ENCODE measurements around the gene C13orf46.

The C13orf46 gene

GRCh38 chr13:113972451-113973217, 1.2 kb downstream of the C13orf46 start:
- TF ChIP-seq ZNF274 (IDR thresholded peaks at IDR 0.05; ENCODE audit: low read depth, low read length) (no peak), YY1 (IDR thresholded peaks at IDR 0.05; ENCODE audit: insufficient read depth, insufficient read length) (no peak), SUZ12 (IDR thresholded peaks at IDR 0.05; ENCODE audit: extremely low read depth, insufficient read depth, insufficient read length) (no peak)

DNA sequence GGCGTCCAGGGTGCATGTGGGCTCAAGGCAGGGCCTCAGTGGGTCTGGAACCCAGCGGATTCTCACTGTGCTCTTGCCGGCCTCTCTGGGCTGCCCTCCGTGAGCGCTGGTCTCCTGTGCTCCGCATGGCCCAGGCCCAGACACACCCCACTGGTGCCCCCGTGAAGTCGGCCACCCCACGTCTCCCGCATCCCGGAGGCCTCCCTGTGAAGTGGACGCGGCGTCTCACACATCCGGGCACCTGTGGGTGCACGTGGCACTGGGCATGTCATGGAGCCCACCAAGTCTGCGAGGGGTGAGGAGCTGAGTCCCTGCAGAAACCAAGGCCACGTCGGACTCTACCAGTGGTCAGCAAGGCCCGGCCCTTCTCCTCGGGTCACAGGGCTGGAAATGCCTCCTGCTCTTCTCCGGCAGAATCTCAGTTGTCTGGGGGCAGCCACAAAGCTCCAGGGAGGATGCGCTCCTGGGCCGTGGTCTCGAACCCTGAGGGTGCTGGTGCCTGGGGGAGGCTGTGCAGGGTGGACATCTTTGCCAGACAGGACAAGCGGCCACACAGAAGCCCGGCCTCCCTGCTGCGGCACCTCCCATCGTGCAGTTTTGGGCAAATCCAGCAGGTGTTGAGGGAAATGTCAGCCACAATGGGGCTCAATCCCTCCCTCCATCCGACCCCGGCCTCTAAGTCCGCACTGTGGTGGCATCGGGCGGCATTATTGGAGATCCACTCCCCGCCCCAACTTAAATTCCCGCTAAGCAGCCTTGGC, 2.2 kb downstream of the C13orf46 start:
- Histone ChIP-seq H3K27me3 (ENCODE audit: insufficient read depth, insufficient read length) (no peaks in the 10 kb centered on the region), H3K36me3 (ENCODE audit: insufficient read depth, insufficient read length, low read length) (peaks cover 23% of the 10 kb centered on the region), H3K9ac (ENCODE audit: insufficient read length, low read depth) (no peak overlapping the region), H3K4me1 (ENCODE audit: insufficient read depth, insufficient read length) (peaks cover 5% of the 10 kb centered on the region), H3K9me3 (ENCODE audit: insufficient read depth, low read length) (no peaks in the 10 kb centered on the region), H3K4me3 (ENCODE audit: insufficient read length, low read depth) (no peak overlapping the region)
- no peak for DNase-seq (ENCODE audit: low read depth, low spot score)
- TF ChIP-seq ZNF274 (IDR thresholded peaks at IDR 0.05; ENCODE audit: low read depth, low read length) = no peak
- no peak for TF ChIP-seq YY1 (IDR thresholded peaks at IDR 0.05; ENCODE audit: insufficient read depth, insufficient read length)
- no peak for TF ChIP-seq SUZ12 (IDR thresholded peaks at IDR 0.05; ENCODE audit: extremely low read depth, insufficient read depth, insufficient read length)

More at GRCh38 chr13:113972451-113973217, 1.2 kb downstream of the C13orf46 start:
- no peaks in the 10 kb centered on the region for H3K27me3 ChIP-seq (ENCODE audit: insufficient read depth, insufficient read length)
- H3K4me3 ChIP-seq (ENCODE audit: insufficient read length, low read depth) = no peak overlapping the region
- no peaks in the 10 kb centered on the region for H3K9me3 ChIP-seq (ENCODE audit: insufficient read depth, low read length)
- H3K4me1 ChIP-seq (ENCODE audit: insufficient read depth, insufficient read length) = peaks cover 7% of the 10 kb centered on the region
- peak overlapping the region; percentile 47 for H3K9ac ChIP-seq (ENCODE audit: insufficient read length, low read depth)
- H3K36me3 ChIP-seq (ENCODE audit: insufficient read depth, insufficient read length, low read length) = peaks cover 28% of the 10 kb centered on the region
- DNase-seq (ENCODE audit: low read depth, low spot score) = no peak

- Histone ChIP-seq H3K9me3 (ENCODE audit: insufficient read depth, low read length) (no peaks in the 10 kb centered on the region), H3K27me3 (ENCODE audit: insufficient read depth, insufficient read length) (no peaks in the 10 kb centered on the region), H3K36me3 (ENCODE audit: insufficient read depth, insufficient read length, low read length) (peaks cover 23% of the 10 kb centered on the region), H3K9ac (ENCODE audit: insufficient read length, low read depth) (no peak overlapping the region), H3K4me1 (ENCODE audit: insufficient read depth, insufficient read length) (peaks cover 2% of the 10 kb centered on the region), H3K4me3 (ENCODE audit: insufficient read length, low read depth) (no peak overlapping the region)
- TF ChIP-seq SUZ12 (IDR thresholded peaks at IDR 0.05; ENCODE audit: extremely low read depth, insufficient read depth, insufficient read length) (no peak), YY1 (IDR thresholded peaks at IDR 0.05; ENCODE audit: insufficient read depth, insufficient read length) (no peak)
- no peak for DNase-seq (ENCODE audit: low read depth, low spot score)
These were observed 2.9 kb downstream of the C13orf46 start for GRCh38 chr13:113970810-113971470.

- Histone ChIP-seq H3K4me3 (ENCODE audit: insufficient read length, low read depth) (no peak overlapping the region), H3K9me3 (ENCODE audit: insufficient read depth, low read length) (no peaks in the 10 kb centered on the region), H3K9ac (ENCODE audit: insufficient read length, low read depth) (no peak overlapping the region), H3K36me3 (ENCODE audit: insufficient read depth, insufficient read length, low read length) (peaks cover 17% of the 10 kb centered on the region), H3K4me1 (ENCODE audit: insufficient read depth, insufficient read length) (peaks cover 2% of the 10 kb centered on the region), H3K27me3 (ENCODE audit: insufficient read depth, insufficient read length) (no peaks in the 10 kb centered on the region)
- TF ChIP-seq YY1 (IDR thresholded peaks at IDR 0.05; ENCODE audit: insufficient read depth, insufficient read length) (no peak), ZNF274 (IDR thresholded peaks at IDR 0.05; ENCODE audit: low read depth, low read length) (no peak)
- no peak for DNase-seq (ENCODE audit: low read depth, low spot score)
These were observed 3.8 kb downstream of the C13orf46 start for GRCh38 chr13:113969973-113970611.

DNA sequence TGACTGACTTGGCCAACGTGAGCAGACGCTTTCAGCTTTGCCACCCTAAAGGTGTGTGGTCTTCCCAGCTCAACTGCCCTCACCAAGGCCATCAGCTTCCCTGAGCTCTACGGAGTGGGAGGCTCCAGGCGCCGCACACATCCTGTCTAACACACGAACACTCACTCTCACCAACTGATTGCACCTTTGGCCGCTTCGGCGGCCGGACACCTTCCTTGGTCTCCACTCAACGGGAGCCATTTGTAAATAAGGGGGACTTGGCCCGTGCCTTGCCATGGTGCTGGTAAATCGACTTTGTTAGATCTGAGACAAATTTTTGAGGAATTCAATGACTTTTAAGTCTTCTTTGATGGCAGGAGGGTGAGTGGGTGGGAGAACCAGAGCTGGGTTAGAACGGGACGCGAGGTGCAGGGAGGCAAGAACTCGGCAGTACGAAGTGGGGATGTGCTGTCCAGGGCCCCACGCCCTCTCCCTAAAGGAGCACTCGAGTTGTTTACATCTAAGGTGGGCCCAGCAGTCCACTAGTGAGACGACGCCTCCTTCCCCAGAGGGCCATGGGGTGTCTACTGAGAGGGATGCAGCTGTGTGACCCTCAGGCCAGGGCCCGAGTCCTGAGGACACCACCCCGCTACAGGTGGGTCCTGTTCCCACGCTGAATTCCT, 4.4 kb downstream of the C13orf46 start:
- peaks cover 11% of the 10 kb centered on the region for H3K36me3 ChIP-seq (ENCODE audit: insufficient read depth, insufficient read length, low read length)
- H3K27me3 ChIP-seq (ENCODE audit: insufficient read depth, insufficient read length) = no peaks in the 10 kb centered on the region
- TF ChIP-seq YY1 (IDR thresholded peaks at IDR 0.05; ENCODE audit: insufficient read depth, insufficient read length) = no peak
- H3K4me1 ChIP-seq (ENCODE audit: insufficient read depth, insufficient read length) = peaks cover 2% of the 10 kb centered on the region
- no peak overlapping the region for H3K4me3 ChIP-seq (ENCODE audit: insufficient read length, low read depth)
- H3K9me3 ChIP-seq (ENCODE audit: insufficient read depth, low read length) = no peaks in the 10 kb centered on the region
- no peak for DNase-seq (ENCODE audit: low read depth, low spot score)
- no peak overlapping the region for H3K9ac ChIP-seq (ENCODE audit: insufficient read length, low read depth)

DNA sequence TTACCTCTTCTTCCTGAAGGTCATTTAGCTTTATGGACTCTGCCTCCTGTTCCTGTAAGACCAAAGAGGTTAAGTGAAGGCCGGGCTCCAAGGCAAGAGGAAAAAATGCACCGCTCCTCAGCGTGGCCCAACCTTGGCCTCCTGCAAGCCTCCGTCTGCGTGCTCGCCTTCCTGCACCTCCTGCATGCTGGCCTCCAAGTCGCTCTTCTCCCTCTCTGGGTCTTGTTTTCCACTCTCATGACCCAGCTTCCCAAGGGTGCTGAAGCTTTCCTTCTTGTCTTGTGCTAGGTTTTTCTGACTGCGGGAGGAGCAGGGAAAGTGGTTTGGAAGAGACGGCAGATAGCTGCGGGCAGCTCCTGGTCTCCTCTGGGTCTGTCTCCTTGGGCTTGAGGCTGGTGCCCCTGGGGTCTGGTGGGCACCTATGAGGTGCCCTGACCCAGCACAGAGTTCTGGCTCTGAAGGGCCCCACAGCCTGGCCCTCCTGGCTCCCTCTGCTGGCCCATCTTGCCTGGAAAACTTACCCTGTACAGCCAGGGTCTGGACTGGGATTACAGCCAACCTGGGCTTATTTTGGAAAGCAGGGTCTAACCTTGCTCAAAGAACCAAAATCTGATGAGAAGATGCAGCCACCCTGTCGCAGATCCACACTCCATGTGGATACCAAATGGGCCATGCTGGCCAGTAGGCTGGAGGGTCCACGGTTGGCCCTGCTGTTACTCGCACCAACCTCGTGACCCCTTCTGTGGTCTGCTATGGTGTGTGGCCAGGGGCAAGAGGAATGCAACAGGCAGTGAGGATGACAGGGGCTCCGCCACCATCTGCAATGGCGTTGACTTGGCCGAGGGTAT, 5.2 kb downstream of the C13orf46 start:
- H3K9ac ChIP-seq (ENCODE audit: insufficient read length, low read depth) = no peak overlapping the region
- peaks cover 2% of the 10 kb centered on the region for H3K4me1 ChIP-seq (ENCODE audit: insufficient read depth, insufficient read length)
- H3K9me3 ChIP-seq (ENCODE audit: insufficient read depth, low read length) = no peaks in the 10 kb centered on the region
- H3K36me3 ChIP-seq (ENCODE audit: insufficient read depth, insufficient read length, low read length) = peaks cover 7% of the 10 kb centered on the region
- no peaks in the 10 kb centered on the region for H3K27me3 ChIP-seq (ENCODE audit: insufficient read depth, insufficient read length)
- no peak overlapping the region for H3K4me3 ChIP-seq (ENCODE audit: insufficient read length, low read depth)
- no peak for DNase-seq (ENCODE audit: low read depth, low spot score)
- no peak for TF ChIP-seq ZNF274 (IDR thresholded peaks at IDR 0.05; ENCODE audit: low read depth, low read length)
- TF ChIP-seq SUZ12 (IDR thresholded peaks at IDR 0.05; ENCODE audit: extremely low read depth, insufficient read depth, insufficient read length) = no peak
- no peak for TF ChIP-seq YY1 (IDR thresholded peaks at IDR 0.05; ENCODE audit: insufficient read depth, insufficient read length)
